Left colon (tissue), 2 donors: ENCODE data around the gene ITPKB. TPM values are rescaled to one million over a fixed set of nuclear protein-coding genes. Genes with fewer than 3 reads are reported as not detected.

Source experiments
- ATAC-seq: fragments of 200-7000 bp; cut with Tn5 transposase; one replicate; pipeline ENCODE4 v1.9.1; 2020; ENCODE audit warnings: mild to moderate bottlenecking, moderate library complexity
- DNase-seq, 2 donors: peaks; one replicate each; pipeline ENCODE4 v3.0.0-alpha.2; 2020
- intact Hi-C, 2 donors: fragments of 100-400 bp; cut with DNase I in 1 of 2; cut with micrococcal nuclease in 1 of 2; formaldehyde crosslinking; loops; one replicate each; pipeline versions ENCODE4 v1.11.2 to v1.14.0; 2022; cut with DNase I, micrococcal nuclease
- total RNA-seq, 2 donors: library from RNA; stranded (reverse); fragmentation: NEBNext Ultra II Directional; extraction: Animal tissue kit (Norgen Biotek cat#: 25700); gene quantifications; one replicate each; pipeline ENCODE4 v1.2.1, GENCODE V29; 2021
- donor health status: DM: no; HTN: no; CAD: no.
- donor health status: DM: yes; HTN: yes; CAD: no.

ITPKB gene
- total RNA-seq, 2 donors from 2014 or later = 9.7 to 20.9 TPM

GRCh38 chr1:226661965-226662364 lies 77.1 kb downstream of the ITPKB start:
- intact Hi-C loops = no loop called here
- ATAC-seq (no peak), DNase-seq (no peak)

GRCh38 chr1:226661271-226661670 lies 77.8 kb downstream of the ITPKB start:
- DNase-seq (no peak), ATAC-seq (no peak)
- intact Hi-C loops = no loop called here

DNA sequence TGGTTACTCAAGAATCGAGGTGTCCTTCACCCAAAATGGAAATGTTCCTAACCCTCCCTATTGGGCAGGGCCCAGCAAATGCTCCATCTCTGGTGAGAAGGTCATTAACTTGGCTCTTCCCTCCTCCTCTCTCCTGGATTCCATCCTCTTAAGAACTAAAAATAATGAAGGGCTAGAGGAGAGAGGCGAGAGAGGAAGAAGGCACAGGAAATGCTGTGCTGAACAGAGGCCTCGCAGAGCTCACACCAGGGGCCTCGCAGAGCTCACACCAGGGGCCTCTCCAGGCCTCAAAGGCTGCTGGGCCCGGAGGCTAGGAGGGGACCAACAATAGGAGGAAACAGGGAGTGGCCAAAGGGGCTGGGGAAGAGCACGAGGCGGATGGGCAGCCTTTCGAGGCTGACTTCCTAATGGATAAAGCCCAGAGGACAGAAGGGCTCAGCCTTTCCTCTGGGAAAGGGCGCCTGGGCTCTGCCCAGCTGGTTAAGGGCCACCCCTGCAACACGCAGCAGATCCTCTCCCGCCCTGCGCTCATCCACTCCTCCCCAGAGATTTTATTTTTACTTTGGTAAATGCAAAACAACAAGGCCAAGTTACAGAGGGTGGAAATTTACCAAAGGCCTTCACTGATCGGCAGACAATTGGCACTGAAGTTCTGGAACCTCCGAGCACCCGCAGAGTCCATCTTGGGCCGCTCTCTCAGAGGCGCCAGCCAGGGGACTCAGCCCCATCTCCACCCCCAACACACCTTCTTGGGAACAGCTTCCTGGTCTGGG lies 78.5 kb downstream of the ITPKB start:
- intact Hi-C loops = no loop called here
- ATAC-seq (no peak), DNase-seq (no peak)

DNA sequence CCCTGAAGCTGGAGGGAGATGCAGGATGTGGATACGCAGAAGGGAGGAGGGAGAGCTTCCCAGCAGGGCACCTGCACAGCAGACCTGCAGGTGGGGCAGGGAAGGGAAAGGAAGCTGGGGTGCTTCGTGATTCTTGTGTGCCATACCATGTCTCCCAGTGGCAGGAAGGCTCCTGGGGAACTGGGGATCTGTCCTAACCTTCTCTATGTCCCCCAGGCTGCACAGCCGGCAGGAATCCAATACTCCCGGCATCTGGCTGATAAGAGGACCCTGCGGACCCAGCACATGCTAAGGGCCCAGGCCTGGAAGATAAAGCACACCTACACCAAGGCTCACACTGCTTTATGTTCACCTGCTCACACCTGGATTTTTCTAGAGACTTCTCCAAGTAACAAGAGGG lies 79.4 kb downstream of the ITPKB start:
- intact Hi-C loops = no loop called here
- no peak for ATAC-seq
- no peak for DNase-seq

DNA sequence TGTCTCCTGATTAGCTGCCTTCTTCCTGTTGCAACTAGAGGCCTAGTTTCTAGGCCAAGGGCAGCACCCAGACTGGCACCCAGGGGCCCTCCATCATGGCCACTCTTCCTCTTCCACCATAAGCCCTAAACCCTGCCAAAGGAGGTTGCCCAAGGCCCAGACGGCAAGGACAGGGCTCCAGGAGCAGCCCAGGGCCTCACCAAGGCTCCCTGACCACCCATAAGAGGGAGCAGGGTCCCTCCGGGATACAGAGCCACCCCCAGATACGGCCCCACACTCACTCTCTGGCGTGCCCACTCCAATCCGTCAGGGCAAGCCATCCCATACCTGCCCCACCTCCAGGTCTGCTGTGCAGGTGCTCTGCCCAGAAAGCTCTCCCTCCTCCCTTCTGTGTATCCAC lies 79.9 kb downstream of the ITPKB start:
- DNase-seq (no peak), ATAC-seq (no peak)
- intact Hi-C loops = no loop called here

GRCh38 chr1:226658546-226659125 lies 80.4 kb downstream of the ITPKB start:
- DNase-seq = no peak
- intact Hi-C loops = no loop called here
- no peak for ATAC-seq

- DNase-seq = no peak
- intact Hi-C loops = no loop called here
- no peak for ATAC-seq
Measured at GRCh38 chr1:226657895-226658545, 81.1 kb downstream of the ITPKB start.

GRCh38 chr1:226656601-226657277 lies 82.3 kb downstream of the ITPKB start:
- DNase-seq = peak; percentile 61 to 65

DNA sequence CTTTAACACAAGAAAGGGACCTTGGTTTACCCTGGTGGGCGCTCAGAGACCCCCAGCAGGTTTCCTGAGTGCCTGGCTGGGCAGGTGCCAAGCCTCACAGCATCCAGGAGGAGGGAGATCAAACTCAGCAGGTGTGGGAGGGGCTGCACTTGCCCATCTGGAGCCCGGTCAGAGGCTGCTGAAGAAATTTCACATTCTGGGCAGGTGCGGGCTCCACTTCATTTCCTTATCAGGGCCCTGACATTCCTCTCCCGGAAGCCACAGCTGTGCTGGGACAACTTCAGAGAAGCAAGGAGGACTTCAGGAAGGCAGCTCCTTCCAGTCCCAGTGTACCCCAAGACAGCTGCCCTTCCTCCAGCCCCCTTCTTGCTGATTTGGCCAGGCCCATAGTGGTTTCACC lies 82.9 kb downstream of the ITPKB start:
- intact Hi-C loops = no loop called here

More at GRCh38 chr1:226656601-226657277, 82.3 kb downstream of the ITPKB start:
- intact Hi-C loops = no loop called here
- ATAC-seq = peak; percentile 90

DNA sequence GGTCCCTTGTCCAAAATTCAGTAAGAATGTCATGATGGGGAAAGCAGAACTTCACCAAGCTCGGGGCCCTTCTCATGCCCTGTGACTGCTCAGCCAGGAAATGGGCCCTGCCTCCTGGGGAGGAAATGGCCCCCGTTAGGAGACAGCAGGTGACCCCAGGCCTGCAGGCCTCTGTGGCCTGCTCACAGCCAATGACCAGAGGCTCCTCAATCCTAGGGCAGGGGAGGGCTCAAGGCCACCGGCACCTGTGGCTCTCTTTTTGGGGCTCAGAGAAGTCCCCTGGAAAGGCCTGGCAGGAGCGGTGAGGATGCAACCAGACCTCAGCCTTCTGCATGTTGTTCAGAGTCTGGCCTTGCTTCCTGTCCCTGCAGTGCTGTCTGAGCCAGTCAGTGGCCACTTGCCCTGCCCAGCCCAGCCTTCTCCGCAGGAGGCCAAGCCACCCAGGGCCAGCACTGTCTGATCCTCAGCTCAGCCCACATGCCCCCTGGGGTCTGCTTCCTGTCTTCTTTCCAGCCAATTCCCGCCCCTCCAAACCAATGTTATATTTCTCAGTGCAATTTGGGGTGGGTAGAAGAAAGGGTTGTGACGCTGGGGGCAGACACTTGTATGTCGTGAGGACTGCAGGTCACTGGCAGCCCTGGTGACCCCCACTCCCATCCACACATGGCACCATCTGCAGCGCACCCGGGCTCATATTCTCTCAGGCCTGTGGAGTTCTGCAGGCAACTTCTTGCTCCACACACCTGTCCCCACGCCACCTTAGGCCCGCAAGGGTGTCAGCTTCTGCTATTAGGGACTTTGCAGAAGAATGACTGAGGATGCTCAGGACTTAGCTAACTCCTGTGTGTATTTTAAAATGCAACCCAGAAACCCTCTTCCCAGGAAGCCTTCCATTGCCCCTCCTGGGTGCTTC lies 83.6 kb downstream of the ITPKB start:
- ATAC-seq (no peak), DNase-seq (no peak)
- intact Hi-C loops = no loop called here

More for the DNA sequence above, 82.9 kb downstream of the ITPKB start:
- DNase-seq = peak; percentile 54 to 69
- peak; percentile 71 for ATAC-seq

GRCh38 chr1:226654668-226655055 lies 84.4 kb downstream of the ITPKB start:
- DNase-seq = no peak
- intact Hi-C loops = no loop called here
- ATAC-seq = no peak

GRCh38 chr1:226654046-226654667 lies 84.9 kb downstream of the ITPKB start:
- DNase-seq = no peak
- intact Hi-C loops = no loop called here
- peak; percentile 31 for ATAC-seq

DNA sequence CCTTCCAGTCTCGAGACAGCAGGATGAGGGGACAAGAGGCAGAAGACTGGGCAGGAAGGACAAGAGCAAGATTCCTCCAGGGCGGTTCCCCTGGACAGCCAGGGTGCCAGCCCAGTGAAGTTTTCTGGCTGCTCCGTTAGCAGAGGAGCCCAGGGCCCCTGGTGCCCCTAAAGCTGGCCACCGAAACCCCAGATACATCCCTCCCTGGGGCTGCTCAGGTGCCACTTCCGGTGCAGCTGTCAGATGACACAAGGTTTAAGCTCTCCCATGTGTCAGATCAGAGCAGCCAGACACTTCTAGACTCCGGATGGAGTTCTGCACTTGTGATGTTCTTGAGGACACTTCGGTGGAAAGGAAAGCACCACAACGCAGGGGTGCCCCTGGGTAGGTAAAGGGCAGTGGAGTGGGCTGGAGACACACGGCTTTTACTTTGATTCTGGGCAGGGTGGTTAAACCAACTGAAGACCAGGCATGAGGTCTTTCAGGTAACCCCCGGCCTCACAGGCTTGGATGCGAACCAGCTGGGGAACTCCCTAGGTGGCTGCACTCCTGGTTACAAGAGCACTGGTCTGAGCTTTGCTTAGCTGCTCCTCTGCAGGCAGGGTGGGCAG lies 85.7 kb downstream of the ITPKB start:
- intact Hi-C loops = no loop called here
- ATAC-seq = no peak
- no peak for DNase-seq

DNA sequence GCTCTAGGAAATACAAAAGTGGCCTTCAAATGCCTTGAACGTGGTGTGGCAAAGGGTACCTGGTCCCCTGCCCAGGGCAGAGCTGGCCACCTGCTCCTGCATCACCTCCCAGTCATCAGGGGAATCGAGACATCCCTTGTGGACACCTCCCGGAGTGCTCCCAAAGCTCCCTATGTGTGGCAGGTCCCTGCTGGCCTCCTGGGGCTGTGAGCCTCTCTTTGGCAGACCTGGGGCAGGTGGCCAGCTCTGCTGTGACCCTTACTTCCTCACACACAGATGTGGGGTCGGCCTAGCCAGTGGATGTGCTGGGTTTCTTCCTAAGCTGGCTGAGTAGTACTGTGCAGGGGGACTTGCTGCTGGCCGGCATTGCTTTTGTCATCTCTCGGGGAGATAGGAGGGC lies 86.5 kb downstream of the ITPKB start:
- DNase-seq (no peak), ATAC-seq (no peak)
- intact Hi-C loops = no loop called here

- intact Hi-C loops = no loop called here
- DNase-seq (no peak), ATAC-seq (no peak)
Measured at GRCh38 chr1:226651732-226652105, 87.4 kb downstream of the ITPKB start.

DNA sequence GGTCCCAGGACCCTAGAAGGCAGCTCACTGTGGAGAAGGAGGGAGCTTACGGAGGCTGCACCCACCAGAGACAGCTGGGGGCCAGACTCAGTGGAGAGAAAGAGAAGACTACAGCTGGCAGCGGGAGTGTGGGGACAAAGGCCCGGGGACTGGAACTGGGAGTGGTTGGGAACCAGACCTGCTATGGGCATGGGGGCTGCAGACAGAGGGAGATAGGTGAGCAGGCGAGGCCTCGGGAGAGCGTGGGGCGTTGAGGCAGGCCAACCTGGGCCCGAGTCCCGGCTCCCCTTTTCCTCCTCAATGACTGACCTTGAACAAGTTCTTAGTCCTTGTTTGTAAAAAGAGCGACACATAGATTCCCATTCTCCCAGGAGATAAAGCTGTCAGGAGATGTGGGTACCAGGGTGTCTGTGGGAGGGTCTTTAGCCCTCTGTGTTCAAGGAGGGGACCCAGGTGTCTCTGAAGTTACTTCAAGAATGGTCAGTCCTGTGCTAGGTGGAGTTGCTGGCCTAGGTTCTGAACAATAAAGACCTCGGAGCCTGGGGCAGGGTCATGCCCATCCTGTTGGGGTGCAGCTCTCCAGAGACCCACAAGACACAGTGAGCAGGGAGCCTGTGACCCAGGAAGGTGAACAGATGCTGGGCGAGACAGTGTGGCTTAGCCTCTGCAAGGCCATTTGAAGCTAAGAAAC lies 87.9 kb downstream of the ITPKB start:
- ATAC-seq (no peak), DNase-seq (no peak)
- intact Hi-C loops = no loop called here

GRCh38 chr1:226650236-226650841 lies 88.7 kb downstream of the ITPKB start:
- no peak for DNase-seq
- intact Hi-C loops = no loop called here
- no peak for ATAC-seq
